HEK293 (cell line): ENCODE measurements around the gene AK5.

Experiments
- CTCF ChIA-PET: fragments of 350-600 bp; formaldehyde crosslinking; extraction: SDS; loops from one replicate; lab custom pipeline; 2021; ENCODE audit warnings: antibody characterized with exemption; lab: Yijun Ruan, JAX
- POLR2A ChIA-PET: fragments of 300-600 bp; formaldehyde crosslinking; extraction: SDS; loops from one replicate; lab custom pipeline; 2020; ENCODE audit warnings: antibody characterized with exemption, inconsistent platforms; lab: Yijun Ruan, JAX
- H3K27ac ChIP-seq: fragments of 200-500 bp; sonication (Bioruptor generic); 2 replicates; pipeline ENCODE4 v1.5.1; 2014; ENCODE audit warnings: low read depth, low read length, control low read depth, inconsistent platforms; ENCODE audit errors: extremely low read depth
- H3K36me3 ChIP-seq, 2 experiments: fragments of 200-500 bp in 1 of 2; sonication (Bioruptor generic) in 1 of 2; 1 replicate in 1 of 2; 2 replicates in 1 of 2; pipeline ENCODE4 v1.5.1; 2014 to 2017; ENCODE audit warnings: inconsistent platforms in 2 of 2, low read length in 2 of 2; ENCODE audit not compliant: control insufficient read depth in 2 of 2, insufficient read depth in 1 of 2
- H3K4me1 ChIP-seq: fragments of 200-500 bp; sonication (Bioruptor generic); 2 replicates; pipeline ENCODE4 v1.5.1; 2014; ENCODE audit warnings: mild to moderate bottlenecking, low read length, inconsistent platforms; ENCODE audit not compliant: control insufficient read depth, insufficient read depth
- H3K4me3 ChIP-seq: 2 replicates; pipeline ENCODE4 v1.5.1; 2011; ENCODE audit warnings: low read depth, mild to moderate bottlenecking, control low read depth, low read length, moderate library complexity
- H3K9me3 ChIP-seq: fragments of 200-500 bp; sonication (Bioruptor generic); 2 replicates; pipeline ENCODE4 v1.5.1; 2014; ENCODE audit warnings: low read depth, low read length, inconsistent platforms; ENCODE audit not compliant: control insufficient read depth, insufficient read depth
- GFI1B ChIP-seq: fragments of 450-650 bp; formaldehyde crosslinking; IDR thresholded peaks from 2 replicates; pipeline ENCODE4 v1.5.1; 2016; ENCODE audit warnings: missing biosample characterization, missing genetic modification characterization
- GLI2 ChIP-seq: fragments of 450-650 bp; formaldehyde crosslinking; IDR thresholded peaks from 2 replicates; pipeline ENCODE4; 2017; ENCODE audit warnings: missing biosample characterization, missing genetic modification characterization, low read depth, borderline replicate concordance
- KLF16 ChIP-seq: fragments of 450-650 bp; formaldehyde crosslinking; IDR thresholded peaks from 2 replicates; pipeline ENCODE4 v1.5.1; 2017; ENCODE audit warnings: missing biosample characterization, missing genetic modification characterization
- SP3 ChIP-seq: fragments of 450-650 bp; formaldehyde crosslinking; IDR thresholded peaks from 2 replicates; pipeline ENCODE4 v1.5.1; 2016; ENCODE audit warnings: missing biosample characterization, missing genetic modification characterization
- ZBTB20 ChIP-seq: fragments of 450-650 bp; formaldehyde crosslinking; IDR thresholded peaks from 2 replicates; pipeline ENCODE4 v1.5.1; 2016; ENCODE audit warnings: missing biosample characterization, missing genetic modification characterization
- ZBTB48 ChIP-seq: fragments of 450-650 bp; formaldehyde crosslinking; IDR thresholded peaks from 2 replicates; pipeline ENCODE4 v1.5.1; 2016; ENCODE audit warnings: missing biosample characterization, missing genetic modification characterization
- ZFP3 ChIP-seq: fragments of 450-650 bp; formaldehyde crosslinking; IDR thresholded peaks from 2 replicates; pipeline ENCODE4 v1.5.1; 2016; ENCODE audit warnings: low read depth, missing biosample characterization, missing genetic modification characterization
- ZFP37 ChIP-seq: fragments of 450-650 bp; formaldehyde crosslinking; IDR thresholded peaks from 2 replicates; pipeline ENCODE4 v1.5.1; 2016; ENCODE audit warnings: missing biosample characterization, missing genetic modification characterization
- ZNF114 ChIP-seq: fragments of 450-650 bp; formaldehyde crosslinking; IDR thresholded peaks from 2 replicates; pipeline ENCODE4 v1.5.0; 2017; ENCODE audit warnings: missing biosample characterization, missing genetic modification characterization
- ZNF138 ChIP-seq: fragments of 450-650 bp; formaldehyde crosslinking; IDR thresholded peaks from 2 replicates; pipeline ENCODE4 v1.5.1; 2016; ENCODE audit warnings: missing biosample characterization, missing genetic modification characterization, borderline replicate concordance
- ZNF596 ChIP-seq: fragments of 450-650 bp; IDR thresholded peaks from 2 replicates; pipeline ENCODE4 v1.5.0; 2018; ENCODE audit warnings: missing biosample characterization, mild to moderate bottlenecking, missing genetic modification characterization, moderate library complexity
- ZNF654 ChIP-seq: fragments of 450-650 bp; formaldehyde crosslinking; IDR thresholded peaks from 2 replicates; pipeline ENCODE4 v1.5.1; 2016; ENCODE audit warnings: low read depth, missing biosample characterization, missing genetic modification characterization
- ZNF658 ChIP-seq: fragments of 450-650 bp; formaldehyde crosslinking; IDR thresholded peaks from 2 replicates; pipeline ENCODE4; 2016; ENCODE audit warnings: missing biosample characterization, missing genetic modification characterization
- ZNF701 ChIP-seq: fragments of 450-650 bp; formaldehyde crosslinking; IDR thresholded peaks from 2 replicates; pipeline ENCODE4 v1.5.1; 2016; ENCODE audit warnings: missing biosample characterization, missing genetic modification characterization
- ZNF707 ChIP-seq: fragments of 450-650 bp; formaldehyde crosslinking; IDR thresholded peaks from 2 replicates; pipeline ENCODE4 v1.5.1; 2016; ENCODE audit warnings: missing biosample characterization, missing genetic modification characterization
- ZNF768 ChIP-seq: fragments of 450-650 bp; formaldehyde crosslinking; IDR thresholded peaks from 2 replicates; pipeline ENCODE4 v1.5.1; 2018; ENCODE audit warnings: missing biosample characterization, mild to moderate bottlenecking, missing genetic modification characterization
- ZNF792 ChIP-seq: fragments of 450-650 bp; formaldehyde crosslinking; IDR thresholded peaks from 2 replicates; pipeline ENCODE4 v1.5.1; 2016; ENCODE audit warnings: missing biosample characterization, missing genetic modification characterization
- ZNF843 ChIP-seq: fragments of 450-650 bp; formaldehyde crosslinking; IDR thresholded peaks from 2 replicates; pipeline ENCODE4 v1.5.1; 2016; ENCODE audit warnings: missing biosample characterization, missing genetic modification characterization
- TF ChIP-seq, protein P1 (sequence below): fragments of 450-650 bp; formaldehyde crosslinking; IDR thresholded peaks from 2 replicates; pipeline ENCODE4 v1.5.1; 2016; ENCODE audit warnings: missing biosample characterization, missing genetic modification characterization
- TF ChIP-seq, protein P2 (sequence below): fragments of 450-650 bp; formaldehyde crosslinking; optimal IDR thresholded peaks from 2 replicates; pipeline ENCODE3; 2016; ENCODE audit warnings: missing biosample characterization, mild to moderate bottlenecking, missing genetic modification characterization
- TF ChIP-seq, protein P3 (sequence below): fragments of 450-650 bp; formaldehyde crosslinking; IDR thresholded peaks from 2 replicates; pipeline ENCODE4 v1.5.1; 2017; ENCODE audit warnings: missing biosample characterization, missing genetic modification characterization
- TF ChIP-seq, protein P4 (sequence below): fragments of 450-650 bp; IDR thresholded peaks from 2 replicates; pipeline ENCODE4 v1.5.1; 2018; ENCODE audit warnings: missing biosample characterization, mild to moderate bottlenecking, missing genetic modification characterization
- TF ChIP-seq, protein P5 (sequence below): fragments of 450-650 bp; formaldehyde crosslinking; IDR thresholded peaks from 2 replicates; pipeline ENCODE4 v1.5.1; 2016; ENCODE audit warnings: missing biosample characterization, missing genetic modification characterization
- TF ChIP-seq, protein P6 (sequence below): fragments of 450-650 bp; formaldehyde crosslinking; IDR thresholded peaks from 2 replicates; pipeline ENCODE4 v1.5.1; 2017; ENCODE audit warnings: missing biosample characterization, missing genetic modification characterization

Gene AK5

DNA sequence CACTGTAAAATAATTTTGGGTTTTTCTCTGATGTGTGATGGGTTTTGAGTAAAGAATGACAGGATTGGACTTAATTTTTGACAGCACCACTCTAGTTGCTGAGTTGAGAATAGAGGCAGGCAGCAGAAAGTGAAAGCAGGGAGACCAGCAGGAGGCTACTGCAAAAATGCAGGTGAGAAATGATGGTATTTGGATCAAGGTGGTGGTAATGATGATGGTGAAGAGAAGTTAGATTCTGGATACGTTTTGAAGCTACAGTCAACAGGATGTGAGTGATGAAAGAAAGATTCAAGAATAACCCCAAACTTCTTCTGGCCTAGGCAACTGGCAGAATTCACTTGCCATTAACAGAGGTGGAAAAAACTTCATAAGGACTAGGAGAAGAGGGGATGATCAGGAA, 14.8 kb upstream of the AK5 start:
- H3K27ac ChIP-seq: no peak overlapping the region
- TF ChIP-seq ZFP3 (tag by site-specific recombination): no peak
- TF ChIP-seq ZBTB48 (tag by site-specific recombination): no peak
- TF ChIP-seq, protein P1, sequence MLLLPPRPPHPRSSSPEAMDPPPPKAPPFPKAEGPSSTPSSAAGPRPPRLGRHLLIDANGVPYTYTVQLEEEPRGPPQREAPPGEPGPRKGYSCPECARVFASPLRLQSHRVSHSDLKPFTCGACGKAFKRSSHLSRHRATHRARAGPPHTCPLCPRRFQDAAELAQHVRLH (tag by site-specific recombination): no peak
- TF ChIP-seq, all 188 proteins: peak for 0
- H3K4me3 ChIP-seq: no peak overlapping the region
- H3K36me3 ChIP-seq: no peaks in the 10 kb centered on the region
- ChIA-PET POLR2A (no interaction called here), CTCF (no interaction called here)
- H3K4me1 ChIP-seq: no peaks in the 10 kb centered on the region
- H3K9me3 ChIP-seq: no peaks in the 10 kb centered on the region

DNA sequence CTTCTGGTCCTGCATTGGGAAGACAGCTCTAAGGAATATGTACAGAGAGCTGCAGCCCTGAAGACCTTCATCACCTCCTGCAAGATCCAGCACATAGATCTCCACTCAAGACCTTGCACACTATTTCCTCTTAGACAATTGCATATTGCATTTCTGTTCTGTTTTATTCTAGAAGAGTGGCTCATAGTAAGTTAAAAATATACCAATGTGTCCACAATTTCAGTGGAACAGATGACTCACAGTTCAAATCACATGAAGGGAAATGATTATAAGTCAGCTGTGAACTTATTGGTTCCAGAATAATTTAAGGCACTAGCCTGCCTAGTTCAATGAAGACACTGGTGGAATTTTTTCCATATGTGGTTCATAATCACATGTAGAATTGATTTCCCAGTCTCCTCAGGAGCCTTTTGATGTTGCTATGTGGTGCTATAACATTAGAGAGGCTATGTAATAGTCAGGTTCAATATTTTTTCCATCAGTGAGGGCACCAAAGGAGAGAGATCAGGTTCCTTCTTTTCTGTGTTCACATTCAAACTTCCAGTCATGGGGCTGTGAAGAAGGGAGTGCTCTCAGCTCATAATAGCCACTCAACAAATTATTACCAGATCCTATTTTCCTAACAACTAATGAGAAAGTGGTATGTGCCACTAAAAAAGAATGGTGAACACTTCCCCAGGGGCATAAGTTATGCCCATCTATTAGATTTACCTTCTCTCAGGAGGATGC, 9.8 kb upstream of the AK5 start:
- no peak for TF ChIP-seq GFI1B
- TF ChIP-seq SP3 (tag by site-specific recombination): no peak
- no peak for TF ChIP-seq ZNF768 (tag by site-specific recombination)
- TF ChIP-seq, protein P2, sequence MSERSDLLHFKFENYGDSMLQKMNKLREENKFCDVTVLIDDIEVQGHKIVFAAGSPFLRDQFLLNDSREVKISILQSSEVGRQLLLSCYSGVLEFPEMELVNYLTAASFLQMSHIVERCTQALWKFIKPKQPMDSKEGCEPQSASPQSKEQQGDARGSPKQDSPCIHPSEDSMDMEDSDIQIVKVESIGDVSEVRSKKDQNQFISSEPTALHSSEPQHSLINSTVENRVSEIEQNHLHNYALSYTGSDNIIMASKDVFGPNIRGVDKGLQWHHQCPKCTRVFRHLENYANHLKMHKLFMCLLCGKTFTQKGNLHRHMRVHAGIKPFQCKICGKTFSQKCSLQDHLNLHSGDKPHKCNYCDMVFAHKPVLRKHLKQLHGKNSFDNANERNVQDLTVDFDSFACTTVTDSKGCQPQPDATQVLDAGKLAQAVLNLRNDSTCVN: no peak
- TF ChIP-seq GLI2 (tag by site-specific recombination): no peak
- TF ChIP-seq ZNF654: no peak
- TF ChIP-seq, protein P3, sequence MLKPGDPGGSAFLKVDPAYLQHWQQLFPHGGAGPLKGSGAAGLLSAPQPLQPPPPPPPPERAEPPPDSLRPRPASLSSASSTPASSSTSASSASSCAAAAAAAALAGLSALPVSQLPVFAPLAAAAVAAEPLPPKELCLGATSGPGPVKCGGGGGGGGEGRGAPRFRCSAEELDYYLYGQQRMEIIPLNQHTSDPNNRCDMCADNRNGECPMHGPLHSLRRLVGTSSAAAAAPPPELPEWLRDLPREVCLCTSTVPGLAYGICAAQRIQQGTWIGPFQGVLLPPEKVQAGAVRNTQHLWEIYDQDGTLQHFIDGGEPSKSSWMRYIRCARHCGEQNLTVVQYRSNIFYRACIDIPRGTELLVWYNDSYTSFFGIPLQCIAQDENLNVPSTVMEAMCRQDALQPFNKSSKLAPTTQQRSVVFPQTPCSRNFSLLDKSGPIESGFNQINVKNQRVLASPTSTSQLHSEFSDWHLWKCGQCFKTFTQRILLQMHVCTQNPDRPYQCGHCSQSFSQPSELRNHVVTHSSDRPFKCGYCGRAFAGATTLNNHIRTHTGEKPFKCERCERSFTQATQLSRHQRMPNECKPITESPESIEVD (tag by site-specific recombination): no peak
- H3K4me3 ChIP-seq: no peak overlapping the region
- H3K9me3 ChIP-seq: no peaks in the 10 kb centered on the region
- ChIA-PET CTCF (no interaction called here), POLR2A (no interaction called here)
- H3K27ac ChIP-seq: no peak overlapping the region
- no peaks in the 10 kb centered on the region for H3K36me3 ChIP-seq
- no peaks in the 10 kb centered on the region for H3K4me1 ChIP-seq

DNA sequence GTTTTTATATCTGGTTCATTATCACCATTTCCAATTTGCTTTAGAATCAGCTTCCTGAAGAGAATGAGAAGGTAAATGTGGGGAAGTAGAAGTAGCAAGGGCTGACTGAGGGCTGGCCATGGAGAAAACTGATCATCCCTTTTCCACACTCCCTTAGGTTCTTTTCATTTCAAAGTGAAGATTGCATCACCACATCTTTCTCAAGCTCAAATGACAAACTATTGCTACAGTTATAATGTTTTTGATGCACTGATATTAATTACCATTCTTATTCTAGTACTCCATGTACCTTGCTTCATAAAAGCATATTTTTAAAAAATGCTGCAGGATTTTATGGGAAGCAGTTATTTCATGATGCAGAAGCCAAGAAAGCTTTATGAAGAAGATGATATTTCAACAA, 7.9 kb upstream of the AK5 start:
- H3K9me3 ChIP-seq: no peaks in the 10 kb centered on the region
- ChIA-PET POLR2A (no interaction called here), CTCF (interaction anchor here (0.6 to 0.7 kb wide), 2 partner anchors 104 to 998 kb away, joined by 3 read pairs; no protein-coding TSS in a partner anchor)
- no peaks in the 10 kb centered on the region for H3K4me1 ChIP-seq
- H3K27ac ChIP-seq: no peak overlapping the region
- no peak overlapping the region for H3K4me3 ChIP-seq
- no peaks in the 10 kb centered on the region for H3K36me3 ChIP-seq
- TF ChIP-seq ZFP37 (tag by site-specific recombination) (no peak), KLF16 (no peak), ZNF654 (no peak), ZNF843 (tag by site-specific recombination) (no peak), ZNF596 (tag by site-specific recombination) (no peak), ZNF707 (tag by site-specific recombination) (no peak), ZNF792 (tag by site-specific recombination) (no peak), ZNF138 (tag by site-specific recombination) (no peak), ZNF114 (tag by site-specific recombination) (no peak), ZNF658 (no peak), ZNF701 (no peak), ZBTB20 (tag by site-specific recombination) (no peak)
- TF ChIP-seq, protein P4, sequence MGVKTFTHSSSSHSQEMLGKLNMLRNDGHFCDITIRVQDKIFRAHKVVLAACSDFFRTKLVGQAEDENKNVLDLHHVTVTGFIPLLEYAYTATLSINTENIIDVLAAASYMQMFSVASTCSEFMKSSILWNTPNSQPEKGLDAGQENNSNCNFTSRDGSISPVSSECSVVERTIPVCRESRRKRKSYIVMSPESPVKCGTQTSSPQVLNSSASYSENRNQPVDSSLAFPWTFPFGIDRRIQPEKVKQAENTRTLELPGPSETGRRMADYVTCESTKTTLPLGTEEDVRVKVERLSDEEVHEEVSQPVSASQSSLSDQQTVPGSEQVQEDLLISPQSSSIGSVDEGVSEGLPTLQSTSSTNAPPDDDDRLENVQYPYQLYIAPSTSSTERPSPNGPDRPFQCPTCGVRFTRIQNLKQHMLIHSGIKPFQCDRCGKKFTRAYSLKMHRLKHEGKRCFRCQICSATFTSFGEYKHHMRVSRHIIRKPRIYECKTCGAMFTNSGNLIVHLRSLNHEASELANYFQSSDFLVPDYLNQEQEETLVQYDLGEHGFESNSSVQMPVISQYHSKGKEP (tag by site-specific recombination): no peak
- TF ChIP-seq, protein P5, sequence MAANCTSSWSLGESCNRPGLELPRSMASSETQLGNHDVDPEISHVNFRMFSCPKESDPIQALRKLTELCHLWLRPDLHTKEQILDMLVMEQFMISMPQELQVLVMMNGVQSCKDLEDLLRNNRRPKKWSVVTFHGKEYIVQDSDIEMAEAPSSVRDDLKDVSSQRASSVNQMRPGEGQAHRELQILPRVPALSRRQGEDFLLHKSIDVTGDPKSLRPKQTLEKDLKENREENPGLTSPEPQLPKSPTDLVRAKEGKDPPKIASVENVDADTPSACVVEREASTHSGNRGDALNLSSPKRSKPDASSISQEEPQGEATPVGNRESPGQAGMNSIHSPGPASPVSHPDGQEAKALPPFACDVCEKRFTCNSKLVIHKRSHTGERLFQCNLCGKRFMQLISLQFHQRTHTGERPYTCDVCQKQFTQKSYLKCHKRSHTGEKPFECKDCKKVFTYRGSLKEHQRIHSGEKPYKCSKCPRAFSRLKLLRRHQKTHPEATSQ (tag by site-specific recombination): no peak
- TF ChIP-seq, protein P6, sequence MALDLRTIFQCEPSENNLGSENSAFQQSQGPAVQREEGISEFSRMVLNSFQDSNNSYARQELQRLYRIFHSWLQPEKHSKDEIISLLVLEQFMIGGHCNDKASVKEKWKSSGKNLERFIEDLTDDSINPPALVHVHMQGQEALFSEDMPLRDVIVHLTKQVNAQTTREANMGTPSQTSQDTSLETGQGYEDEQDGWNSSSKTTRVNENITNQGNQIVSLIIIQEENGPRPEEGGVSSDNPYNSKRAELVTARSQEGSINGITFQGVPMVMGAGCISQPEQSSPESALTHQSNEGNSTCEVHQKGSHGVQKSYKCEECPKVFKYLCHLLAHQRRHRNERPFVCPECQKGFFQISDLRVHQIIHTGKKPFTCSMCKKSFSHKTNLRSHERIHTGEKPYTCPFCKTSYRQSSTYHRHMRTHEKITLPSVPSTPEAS (tag by site-specific recombination): no peak
